ENCODE measurements around the gene TRIP10. TPM values are rescaled to one million over a fixed set of nuclear protein-coding genes. Genes with fewer than 3 reads are reported as not detected.

Gene TRIP10
- total and polyA plus RNA-seq, 2 of the 13 experiments (the other 11 are each of a cell fraction or from before 2014, with no cell fraction given), result 32.5 to 33.2 TPM

DNA sequence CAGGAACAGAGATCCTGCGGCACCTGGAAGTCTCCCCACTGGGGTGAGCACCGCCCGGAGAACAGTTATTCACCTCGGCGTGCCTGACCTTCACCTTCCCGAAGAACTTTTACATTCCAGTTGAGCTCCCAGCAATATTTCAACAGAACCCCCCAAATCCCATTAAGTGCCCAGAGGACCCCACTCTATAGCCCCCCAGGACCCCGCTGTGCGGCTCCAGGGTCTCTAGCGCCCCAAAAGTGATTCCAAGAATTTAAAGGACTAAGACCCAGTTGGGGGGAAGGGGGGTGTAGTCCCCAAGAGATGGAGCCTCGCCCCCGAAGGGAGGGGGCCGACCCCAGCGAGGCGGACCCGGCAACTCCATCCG is 2.6 kb upstream of the TRIP10 start (continued):
- TF ChIP-seq, protein P1, sequence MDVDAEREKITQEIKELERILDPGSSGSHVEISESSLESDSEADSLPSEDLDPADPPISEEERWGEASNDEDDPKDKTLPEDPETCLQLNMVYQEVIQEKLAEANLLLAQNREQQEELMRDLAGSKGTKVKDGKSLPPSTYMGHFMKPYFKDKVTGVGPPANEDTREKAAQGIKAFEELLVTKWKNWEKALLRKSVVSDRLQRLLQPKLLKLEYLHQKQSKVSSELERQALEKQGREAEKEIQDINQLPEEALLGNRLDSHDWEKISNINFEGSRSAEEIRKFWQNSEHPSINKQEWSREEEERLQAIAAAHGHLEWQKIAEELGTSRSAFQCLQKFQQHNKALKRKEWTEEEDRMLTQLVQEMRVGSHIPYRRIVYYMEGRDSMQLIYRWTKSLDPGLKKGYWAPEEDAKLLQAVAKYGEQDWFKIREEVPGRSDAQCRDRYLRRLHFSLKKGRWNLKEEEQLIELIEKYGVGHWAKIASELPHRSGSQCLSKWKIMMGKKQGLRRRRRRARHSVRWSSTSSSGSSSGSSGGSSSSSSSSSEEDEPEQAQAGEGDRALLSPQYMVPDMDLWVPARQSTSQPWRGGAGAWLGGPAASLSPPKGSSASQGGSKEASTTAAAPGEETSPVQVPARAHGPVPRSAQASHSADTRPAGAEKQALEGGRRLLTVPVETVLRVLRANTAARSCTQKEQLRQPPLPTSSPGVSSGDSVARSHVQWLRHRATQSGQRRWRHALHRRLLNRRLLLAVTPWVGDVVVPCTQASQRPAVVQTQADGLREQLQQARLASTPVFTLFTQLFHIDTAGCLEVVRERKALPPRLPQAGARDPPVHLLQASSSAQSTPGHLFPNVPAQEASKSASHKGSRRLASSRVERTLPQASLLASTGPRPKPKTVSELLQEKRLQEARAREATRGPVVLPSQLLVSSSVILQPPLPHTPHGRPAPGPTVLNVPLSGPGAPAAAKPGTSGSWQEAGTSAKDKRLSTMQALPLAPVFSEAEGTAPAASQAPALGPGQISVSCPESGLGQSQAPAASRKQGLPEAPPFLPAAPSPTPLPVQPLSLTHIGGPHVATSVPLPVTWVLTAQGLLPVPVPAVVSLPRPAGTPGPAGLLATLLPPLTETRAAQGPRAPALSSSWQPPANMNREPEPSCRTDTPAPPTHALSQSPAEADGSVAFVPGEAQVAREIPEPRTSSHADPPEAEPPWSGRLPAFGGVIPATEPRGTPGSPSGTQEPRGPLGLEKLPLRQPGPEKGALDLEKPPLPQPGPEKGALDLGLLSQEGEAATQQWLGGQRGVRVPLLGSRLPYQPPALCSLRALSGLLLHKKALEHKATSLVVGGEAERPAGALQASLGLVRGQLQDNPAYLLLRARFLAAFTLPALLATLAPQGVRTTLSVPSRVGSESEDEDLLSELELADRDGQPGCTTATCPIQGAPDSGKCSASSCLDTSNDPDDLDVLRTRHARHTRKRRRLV (CRISPR knock-in tag; IDR thresholded peaks at IDR 0.05), result peak; percentile 20; the same call in 1 of the 2 replicates
- TF ChIP-seq FOXJ3 (CRISPR knock-in tag; IDR thresholded peaks at IDR 0.05; ENCODE audit: borderline replicate concordance), result no peak
- no peak for TF ChIP-seq THAP11 (CRISPR knock-in tag; IDR thresholded peaks at IDR 0.05)
- TF ChIP-seq, protein P2, sequence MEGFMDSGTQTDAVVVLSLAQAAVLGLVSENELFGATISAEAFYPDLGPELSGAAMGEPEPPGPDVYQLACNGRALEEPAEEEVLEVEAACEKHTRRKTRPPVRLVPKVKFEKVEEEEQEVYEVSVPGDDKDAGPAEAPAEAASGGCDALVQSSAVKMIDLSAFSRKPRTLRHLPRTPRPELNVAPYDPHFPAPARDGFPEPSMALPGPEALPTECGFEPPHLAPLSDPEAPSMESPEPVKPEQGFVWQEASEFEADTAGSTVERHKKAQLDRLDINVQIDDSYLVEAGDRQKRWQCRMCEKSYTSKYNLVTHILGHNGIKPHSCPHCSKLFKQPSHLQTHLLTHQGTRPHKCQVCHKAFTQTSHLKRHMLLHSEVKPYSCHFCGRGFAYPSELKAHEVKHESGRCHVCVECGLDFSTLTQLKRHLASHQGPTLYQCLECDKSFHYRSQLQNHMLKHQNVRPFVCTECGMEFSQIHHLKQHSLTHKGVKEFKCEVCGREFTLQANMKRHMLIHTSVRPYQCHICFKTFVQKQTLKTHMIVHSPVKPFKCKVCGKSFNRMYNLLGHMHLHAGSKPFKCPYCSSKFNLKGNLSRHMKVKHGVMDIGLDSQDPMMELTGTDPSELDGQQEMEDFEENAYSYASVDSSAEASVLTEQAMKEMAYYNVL (CRISPR knock-in tag; IDR thresholded peaks at IDR 0.05; ENCODE audit: borderline replicate concordance), result no peak; the same call in 1 of the 2 replicates
- peak; percentile 40; the same call in 1 of the 2 replicates for TF ChIP-seq ZNF350 (CRISPR knock-in tag; IDR thresholded peaks at IDR 0.05; ENCODE audit: borderline replicate concordance, low read depth)
- no peak for TF ChIP-seq FOXP1 (IDR thresholded peaks at IDR 0.05)
- no peak for TF ChIP-seq FOXP1 (CRISPR knock-in tag; IDR thresholded peaks at IDR 0.05)
- TF ChIP-seq NFATC3 (CRISPR knock-in tag; IDR thresholded peaks at IDR 0.05), result no peak
- TF ChIP-seq ZSCAN9 (CRISPR knock-in tag; IDR thresholded peaks at IDR 0.05; ENCODE audit: borderline replicate concordance), result 0 out of 2 replicates have a peak, but pooled peaks have one; percentile 5
- TF ChIP-seq XRCC5 (optimal IDR thresholded peaks at IDR 0.05; ENCODE audit: low read length), result peak; percentile 17
- TF ChIP-seq ZNF282 (IDR thresholded peaks at IDR 0.05; ENCODE audit: partially characterized antibody), result no peak
- no peak for TF ChIP-seq RFXANK (CRISPR knock-in tag; IDR thresholded peaks at IDR 0.05)
- 0 out of 2 replicates have a peak, but pooled peaks have one; percentile 67 for TF ChIP-seq ZNF430 (CRISPR knock-in tag; IDR thresholded peaks at IDR 0.05)
- no peak for TF ChIP-seq PLRG1 (conservative IDR thresholded peaks at IDR 0.05)
- no peak for TF ChIP-seq ZSCAN21 (CRISPR knock-in tag; IDR thresholded peaks at IDR 0.05; ENCODE audit: borderline replicate concordance)
- 0 out of 2 replicates have a peak, but pooled peaks have one; percentile 57 for TF ChIP-seq ZNF34 (CRISPR knock-in tag; IDR thresholded peaks at IDR 0.05; ENCODE audit: borderline replicate concordance)
- peak; percentile 19; the same call in 1 of the 2 replicates for TF ChIP-seq ZNF776 (CRISPR knock-in tag; IDR thresholded peaks at IDR 0.05)
- TF ChIP-seq MAFG (CRISPR knock-in tag; IDR thresholded peaks at IDR 0.05), result no peak
- peak; percentile 35; the same call in 1 of the 2 replicates for TF ChIP-seq ZNF446 (CRISPR knock-in tag; IDR thresholded peaks at IDR 0.05)
- TF ChIP-seq, protein P3, sequence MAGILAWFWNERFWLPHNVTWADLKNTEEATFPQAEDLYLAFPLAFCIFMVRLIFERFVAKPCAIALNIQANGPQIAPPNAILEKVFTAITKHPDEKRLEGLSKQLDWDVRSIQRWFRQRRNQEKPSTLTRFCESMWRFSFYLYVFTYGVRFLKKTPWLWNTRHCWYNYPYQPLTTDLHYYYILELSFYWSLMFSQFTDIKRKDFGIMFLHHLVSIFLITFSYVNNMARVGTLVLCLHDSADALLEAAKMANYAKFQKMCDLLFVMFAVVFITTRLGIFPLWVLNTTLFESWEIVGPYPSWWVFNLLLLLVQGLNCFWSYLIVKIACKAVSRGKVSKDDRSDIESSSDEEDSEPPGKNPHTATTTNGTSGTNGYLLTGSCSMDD (CRISPR knock-in tag; IDR thresholded peaks at IDR 0.05), result no peak
- TF ChIP-seq, protein P4, sequence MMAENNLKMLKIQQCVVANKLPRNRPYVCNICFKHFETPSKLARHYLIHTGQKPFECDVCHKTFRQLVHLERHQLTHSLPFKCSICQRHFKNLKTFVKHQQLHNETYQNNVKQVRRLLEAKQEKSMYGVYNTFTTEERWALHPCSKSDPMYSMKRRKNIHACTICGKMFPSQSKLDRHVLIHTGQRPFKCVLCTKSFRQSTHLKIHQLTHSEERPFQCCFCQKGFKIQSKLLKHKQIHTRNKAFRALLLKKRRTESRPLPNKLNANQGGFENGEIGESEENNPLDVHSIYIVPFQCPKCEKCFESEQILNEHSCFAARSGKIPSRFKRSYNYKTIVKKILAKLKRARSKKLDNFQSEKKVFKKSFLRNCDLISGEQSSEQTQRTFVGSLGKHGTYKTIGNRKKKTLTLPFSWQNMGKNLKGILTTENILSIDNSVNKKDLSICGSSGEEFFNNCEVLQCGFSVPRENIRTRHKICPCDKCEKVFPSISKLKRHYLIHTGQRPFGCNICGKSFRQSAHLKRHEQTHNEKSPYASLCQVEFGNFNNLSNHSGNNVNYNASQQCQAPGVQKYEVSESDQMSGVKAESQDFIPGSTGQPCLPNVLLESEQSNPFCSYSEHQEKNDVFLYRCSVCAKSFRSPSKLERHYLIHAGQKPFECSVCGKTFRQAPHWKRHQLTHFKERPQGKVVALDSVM (CRISPR knock-in tag; IDR thresholded peaks at IDR 0.05), result no peak
- TF ChIP-seq CHCHD3 (CRISPR knock-in tag; IDR thresholded peaks at IDR 0.05), result no peak
- peak; percentile 1; the same call in 1 of the 2 replicates for TF ChIP-seq YEATS4 (CRISPR knock-in tag; IDR thresholded peaks at IDR 0.05; ENCODE audit: borderline replicate concordance)

Data from HepG2 (cell line).